Iris pigment epithelial cell (primary cell): Measurements from ENCODE around the gene FLT1.

Source experiments
- DNase-seq: peaks from one replicate; pipeline ENCODE4 v3.0.0-alpha.2; 2011; ENCODE audit warnings: low read depth

Gene FLT1

DNA sequence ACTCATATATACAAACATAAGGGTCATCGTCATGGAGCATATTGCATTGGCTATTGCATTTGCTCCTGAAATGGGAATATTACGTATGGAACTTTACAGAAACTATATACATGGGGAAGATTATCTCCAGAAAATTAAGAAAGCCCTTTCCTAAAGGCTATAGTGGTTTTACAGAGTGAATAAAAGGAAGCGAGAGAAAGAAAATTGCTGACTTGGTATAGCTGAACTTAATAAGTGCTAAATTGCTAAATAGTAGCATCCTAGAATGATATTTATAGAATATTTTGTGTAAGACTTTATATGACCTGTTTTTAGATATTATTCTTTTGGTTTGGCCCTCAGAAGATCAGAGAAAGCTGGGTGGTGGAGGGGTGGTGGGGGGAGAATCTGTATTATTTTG lies 114.6 kb downstream of the FLT1 start:
- no peak for DNase-seq

DNA sequence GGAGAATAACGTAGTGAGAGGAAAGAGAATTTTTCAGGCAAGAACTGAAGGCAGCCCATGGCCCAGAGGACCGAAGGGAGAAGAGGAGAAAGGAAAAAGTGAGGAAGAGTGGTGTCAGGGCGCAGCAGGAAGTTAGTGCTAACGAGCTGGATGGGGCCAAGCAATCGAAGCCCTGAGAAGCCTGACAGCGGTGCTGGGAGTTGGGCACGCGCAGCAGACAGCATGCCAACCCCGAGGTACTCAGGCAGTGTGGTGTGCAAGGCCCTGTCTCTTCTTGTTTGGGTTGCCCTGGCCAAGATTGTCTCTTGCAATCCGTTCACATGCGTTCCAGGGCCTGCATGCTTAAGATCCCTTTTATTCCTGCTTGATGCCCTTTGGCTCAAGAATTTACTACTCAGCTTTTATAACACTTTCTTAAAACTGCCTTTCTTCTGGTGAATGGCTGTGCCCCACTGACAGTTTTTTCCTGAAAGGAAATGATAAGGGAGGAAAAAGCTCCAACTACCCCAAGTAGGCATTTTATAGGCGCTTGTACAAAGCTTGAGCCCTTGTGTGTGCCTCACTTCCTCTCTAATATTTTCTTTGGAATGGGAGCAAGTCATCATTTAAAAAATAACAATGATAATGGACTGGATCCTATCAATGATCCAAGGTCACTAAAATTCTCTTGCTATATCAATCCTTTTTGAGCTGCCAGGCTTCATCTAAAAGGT lies 115.4 kb downstream of the FLT1 start:
- DNase-seq, result no peak

DNA sequence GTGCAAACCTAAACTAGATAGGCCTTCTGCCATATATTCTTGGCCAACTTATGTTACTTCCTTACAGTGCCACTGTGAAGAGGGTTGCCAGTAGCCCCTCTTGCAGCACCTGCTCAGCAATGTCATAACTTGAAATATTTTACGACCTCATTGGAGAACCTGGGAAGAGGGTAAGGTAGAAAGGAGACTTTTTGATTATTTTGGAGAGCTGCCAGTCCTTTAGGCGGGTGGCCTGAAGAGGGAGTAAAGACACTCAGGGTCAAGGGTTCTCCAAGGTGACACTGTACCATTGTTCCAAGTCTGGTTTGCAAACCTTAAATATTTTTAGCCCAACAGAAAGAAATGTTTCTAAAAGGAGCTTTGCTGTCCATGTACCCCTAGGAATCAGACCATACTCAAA lies 118.3 kb downstream of the FLT1 start:
- no peak for DNase-seq

DNA sequence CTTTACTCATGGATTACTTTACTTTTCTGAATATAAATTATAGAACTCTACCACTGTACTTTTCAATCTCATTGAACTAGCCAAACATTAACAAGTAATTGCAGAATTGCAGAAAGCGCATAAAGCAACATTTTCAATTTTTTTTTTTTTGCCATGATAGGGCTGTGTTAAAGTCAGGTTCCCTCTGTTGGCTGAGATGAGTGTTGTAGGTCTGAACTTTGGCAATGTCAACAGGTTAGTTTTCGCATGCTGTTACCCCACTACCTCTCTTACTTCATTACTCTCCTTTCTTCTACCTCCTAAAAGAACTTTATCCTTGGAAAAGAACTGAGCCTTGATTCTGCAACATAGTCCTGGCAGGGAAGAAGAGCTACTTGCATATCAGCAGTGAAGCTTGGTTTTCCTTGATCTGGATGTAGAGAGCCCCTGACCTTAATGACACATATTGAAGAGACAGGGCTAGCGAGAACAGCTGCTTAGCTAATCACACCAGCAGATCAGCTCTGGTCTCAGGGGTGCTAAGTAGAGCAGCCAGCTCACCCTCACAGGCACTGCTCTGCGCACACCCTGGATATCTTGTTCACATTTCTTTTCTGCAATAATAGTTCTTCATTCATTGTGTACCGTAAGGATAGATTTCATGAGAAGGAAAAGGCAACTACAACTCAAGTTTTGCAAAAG lies 119.5 kb downstream of the FLT1 start:
- DNase-seq, result no peak

DNA sequence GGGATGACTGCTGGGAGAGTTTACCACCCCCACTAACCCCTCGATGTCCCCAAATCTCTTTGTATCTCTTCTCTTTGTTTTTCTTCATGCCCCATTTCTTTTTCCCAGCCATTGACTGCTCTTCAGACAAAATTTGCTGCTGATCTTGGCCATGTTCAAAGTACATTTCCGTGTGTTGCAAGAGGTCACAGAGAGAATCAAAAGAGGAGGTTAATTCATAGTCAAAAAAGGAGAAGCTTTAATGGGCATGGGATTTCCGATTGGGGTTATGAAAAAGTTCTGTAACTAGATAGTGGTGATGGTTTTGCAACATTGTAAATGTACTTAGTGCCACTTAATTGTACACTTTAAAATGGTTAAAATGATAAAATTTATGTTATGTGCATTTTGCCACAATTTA lies 121.1 kb downstream of the FLT1 start:
- no peak for DNase-seq

DNA sequence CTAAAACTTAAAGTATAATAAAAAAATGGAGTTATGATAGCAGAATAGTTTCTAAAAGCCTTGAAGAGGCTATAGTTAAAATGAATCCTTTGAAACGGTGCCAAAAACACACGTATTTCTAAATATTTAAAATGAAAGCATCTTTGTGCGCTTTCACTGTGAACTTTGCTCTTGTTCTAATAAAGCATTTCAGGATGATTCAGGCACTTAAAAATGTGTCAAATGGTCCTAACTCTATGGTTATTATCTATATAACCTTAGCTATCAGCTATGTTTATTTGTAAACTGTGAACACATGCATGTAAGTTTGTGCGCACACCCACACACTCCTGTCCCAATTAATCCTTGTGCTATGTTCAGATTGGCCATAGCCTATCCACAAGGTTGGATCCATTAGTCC lies 124.5 kb downstream of the FLT1 start:
- peak; percentile 54 for DNase-seq

DNA sequence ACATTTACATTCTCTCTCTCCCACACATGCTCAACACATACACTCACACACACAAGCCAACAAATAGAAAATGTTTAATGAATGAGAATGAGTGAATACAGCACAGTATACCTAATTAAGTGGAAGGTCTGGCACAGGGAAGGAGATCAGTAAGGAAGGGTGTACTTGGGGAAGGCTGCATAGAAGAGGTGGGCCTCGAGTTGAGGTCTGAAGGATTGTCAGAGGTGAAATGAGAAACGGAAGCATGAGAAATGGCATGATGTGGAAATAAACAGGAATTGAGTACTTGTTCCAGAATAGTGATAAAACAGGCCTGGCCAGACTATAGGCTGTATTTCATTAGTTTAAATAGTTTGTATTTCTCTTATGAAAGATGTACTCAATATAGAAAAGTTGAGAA lies 136.2 kb downstream of the FLT1 start:
- no peak for DNase-seq

DNA sequence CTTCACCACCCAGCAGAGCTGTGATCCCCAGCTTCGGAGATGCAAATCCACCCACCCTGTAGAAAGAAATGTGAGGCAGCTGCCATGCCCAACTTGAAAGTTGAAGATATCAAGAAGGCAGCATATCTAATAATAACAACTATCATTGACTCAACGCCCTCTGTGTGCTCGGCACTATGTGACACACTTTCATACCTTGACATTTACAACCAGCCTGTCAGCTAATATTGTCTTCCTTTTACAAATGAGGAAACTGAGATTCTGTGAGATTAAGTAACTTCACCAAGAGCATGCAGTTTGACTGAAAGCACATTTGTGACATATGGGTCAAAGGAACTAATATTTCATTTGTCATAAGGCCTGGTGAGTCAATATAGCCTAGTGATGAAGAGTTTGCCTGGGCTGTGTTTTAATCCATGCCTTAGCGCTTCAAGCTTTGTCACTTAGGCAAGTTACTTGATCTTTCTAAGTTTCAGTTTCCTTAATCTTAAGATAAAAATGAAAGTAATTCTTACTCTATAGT lies 137.0 kb downstream of the FLT1 start:
- DNase-seq, result peak; percentile 60

DNA sequence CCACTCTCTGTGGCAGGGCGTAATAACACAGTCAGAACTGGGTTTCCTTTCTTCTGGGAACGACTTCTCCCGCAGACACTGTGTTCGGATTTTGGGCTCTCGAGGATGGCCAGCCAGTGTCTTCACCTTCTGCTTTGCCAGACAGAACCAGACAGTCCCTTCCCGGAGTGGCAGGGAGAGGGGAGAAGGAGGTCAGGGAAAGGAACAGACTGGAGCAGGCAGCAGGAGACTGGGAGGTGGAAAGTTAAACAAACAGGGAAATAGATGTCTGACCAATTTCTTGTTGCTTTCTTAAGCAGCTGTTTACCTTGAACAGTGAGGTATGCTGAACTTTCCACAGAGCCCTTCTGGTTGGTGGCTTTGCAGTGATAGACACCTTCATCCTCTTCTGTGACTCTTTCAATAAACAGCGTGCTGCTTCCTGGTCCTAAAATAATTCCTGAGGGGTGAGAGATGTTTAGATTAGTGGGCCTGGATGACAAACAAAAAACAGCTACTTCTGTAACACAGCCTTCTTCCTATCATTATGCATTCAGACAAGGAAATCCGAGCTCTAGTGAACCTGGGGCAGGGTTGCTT lies 137.6 kb downstream of the FLT1 start:
- DNase-seq, result peak; percentile 64

DNA sequence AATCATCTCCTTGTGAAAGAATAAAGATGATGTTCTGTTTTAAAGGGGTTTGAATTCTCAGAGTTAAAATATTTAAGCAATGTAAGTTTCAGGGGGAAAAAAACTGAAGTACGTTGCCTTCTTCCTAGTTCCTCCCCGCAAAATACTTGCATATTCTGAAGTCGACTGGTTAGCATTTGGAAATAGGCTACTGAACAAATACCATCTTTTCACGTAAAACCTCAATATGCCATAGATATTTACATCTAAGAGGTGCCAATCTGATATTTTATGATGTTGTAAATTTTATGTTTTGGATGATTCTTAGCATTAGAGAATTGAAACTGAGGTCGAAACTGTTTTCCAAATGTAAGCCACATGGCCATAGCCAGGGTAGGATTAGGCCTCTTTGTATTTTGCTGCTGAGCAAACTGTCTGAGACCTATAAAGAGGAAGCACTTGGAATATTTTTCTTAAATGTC lies 138.3 kb downstream of the FLT1 start:
- DNase-seq, result peak; percentile 67

DNA sequence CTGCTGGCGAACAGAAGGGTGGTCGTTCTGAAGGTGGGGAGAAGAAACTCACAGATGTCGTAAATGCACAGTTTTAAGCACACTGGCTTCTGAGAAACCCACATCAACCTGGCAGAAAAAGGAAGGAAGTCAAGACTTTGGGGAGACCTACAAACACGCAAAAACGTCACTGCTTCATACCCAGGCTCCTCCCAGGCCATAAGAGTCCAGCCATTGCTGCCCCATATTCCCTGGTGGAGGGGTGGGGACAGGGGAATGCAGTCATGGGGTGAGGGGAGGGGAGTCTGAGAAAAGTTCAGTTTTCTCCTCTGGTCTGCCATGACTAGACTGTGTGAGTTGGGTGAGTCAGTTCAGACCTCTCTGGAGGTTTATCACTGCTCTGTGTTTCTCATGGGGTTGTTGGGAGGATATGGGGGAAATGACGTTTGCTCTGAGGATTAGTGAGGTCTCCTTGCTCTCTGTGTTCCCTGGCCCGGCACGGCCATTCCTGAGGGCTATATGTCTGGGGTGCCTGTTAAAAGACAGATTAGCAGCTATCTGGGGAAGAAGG lies 139.0 kb downstream of the FLT1 start:
- DNase-seq, result peak; percentile 98

DNA sequence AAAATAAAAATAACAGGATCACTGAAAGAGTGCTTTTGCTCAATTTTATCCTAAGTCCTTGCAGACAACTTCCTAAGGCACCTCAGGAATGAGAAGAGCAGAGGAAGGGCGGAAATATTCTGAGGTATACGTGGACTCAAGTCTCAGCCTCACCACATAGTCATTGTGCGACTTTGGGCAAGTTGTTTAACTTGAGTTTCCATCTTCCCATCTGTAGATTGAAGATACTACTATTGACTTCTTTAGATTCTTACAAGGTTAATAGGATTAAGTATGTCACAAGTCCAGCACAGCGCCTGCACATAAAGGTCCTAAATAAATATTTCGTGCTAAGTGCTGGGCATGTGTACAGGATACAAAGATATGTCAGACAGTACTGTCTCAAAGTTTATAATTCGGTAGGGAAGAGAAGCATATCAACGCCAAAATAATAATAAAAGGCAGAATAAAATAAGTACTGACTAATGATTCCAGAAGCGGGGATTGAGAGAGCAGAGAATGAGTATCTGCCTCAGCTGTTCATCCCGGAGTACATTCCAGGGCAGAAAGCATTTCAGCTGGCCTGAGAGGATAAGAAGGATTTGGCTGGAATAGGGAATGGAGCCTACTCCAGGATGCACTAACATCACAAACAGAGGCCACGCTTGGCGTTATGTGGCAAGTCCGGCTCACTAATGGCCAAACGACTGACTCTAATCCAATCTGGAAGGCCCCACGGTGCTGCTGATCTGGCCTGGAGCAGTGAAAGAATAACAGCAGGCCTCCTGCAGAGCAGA lies 139.7 kb downstream of the FLT1 start:
- DNase-seq, result no peak

DNA sequence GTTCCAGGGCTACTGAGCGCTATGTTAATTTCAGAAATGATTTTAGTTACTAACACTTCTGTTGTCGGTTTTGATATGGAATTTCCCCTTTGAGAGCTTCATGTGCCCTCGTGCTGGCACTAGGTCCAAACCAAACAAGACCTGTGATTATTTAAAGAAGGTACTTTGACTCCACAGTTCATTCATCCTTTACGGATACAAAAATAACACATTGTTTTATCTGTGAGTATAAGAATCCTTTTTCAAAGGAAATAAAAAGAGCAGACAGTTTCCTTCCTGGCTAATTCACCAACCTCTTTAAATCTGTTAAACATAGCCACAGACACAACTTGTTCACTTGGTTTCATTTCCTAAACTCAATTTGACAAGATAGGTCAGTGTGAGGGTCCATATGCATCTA lies 141.2 kb downstream of the FLT1 start:
- no peak for DNase-seq

DNA sequence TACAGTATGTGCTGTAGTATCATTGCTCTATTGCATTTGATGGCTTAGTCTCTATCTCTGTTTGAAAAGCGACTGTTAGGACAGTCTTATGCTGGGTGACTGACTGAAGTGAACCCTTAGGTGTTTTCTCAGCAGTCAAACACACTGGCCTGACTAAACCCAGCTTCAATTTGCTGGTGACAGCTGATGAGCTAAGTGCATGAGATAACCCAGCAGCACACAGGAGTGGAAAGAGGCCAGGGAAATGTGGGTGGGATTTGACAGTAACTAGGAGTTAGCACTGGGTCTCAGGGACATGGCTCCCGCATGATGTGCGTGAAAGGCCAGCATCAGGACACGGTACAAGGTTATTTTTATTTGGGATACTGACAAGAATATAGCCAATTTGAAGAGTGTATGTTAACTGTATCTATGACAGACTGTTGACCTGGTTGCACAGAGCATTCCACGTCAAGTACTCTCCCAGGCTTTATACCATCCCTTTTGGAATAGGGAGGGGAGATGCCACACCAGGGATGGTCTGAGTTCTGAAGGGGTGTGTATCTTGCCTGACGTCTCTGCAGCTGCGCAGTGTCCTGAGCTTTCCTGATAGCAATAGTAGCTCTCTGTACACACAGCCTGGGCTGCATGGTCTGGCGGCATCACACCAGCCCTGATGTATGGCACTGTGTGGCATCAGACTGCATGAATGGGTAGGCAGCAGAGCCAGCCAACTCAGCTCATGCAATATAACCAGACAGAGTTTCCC lies 144.8 kb downstream of the FLT1 start:
- no peak for DNase-seq

DNA sequence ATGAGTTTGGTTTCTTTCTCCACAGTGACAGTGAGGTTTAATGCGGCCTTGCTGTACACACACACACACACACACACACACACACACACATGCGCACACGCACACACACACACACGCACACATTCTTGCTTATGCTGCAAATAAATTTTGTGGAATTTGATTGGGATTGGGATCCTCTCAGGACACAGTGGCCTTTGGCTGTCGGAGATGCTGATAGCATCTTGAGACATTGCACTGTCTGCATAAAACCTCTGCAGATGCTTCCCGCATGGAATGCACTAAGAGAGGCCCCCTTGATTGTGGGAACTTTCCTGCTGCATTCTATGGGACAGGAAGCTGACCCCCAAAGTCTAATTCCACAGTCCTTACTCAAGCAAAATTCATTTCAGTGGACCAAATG lies 145.6 kb downstream of the FLT1 start:
- no peak for DNase-seq

DNA sequence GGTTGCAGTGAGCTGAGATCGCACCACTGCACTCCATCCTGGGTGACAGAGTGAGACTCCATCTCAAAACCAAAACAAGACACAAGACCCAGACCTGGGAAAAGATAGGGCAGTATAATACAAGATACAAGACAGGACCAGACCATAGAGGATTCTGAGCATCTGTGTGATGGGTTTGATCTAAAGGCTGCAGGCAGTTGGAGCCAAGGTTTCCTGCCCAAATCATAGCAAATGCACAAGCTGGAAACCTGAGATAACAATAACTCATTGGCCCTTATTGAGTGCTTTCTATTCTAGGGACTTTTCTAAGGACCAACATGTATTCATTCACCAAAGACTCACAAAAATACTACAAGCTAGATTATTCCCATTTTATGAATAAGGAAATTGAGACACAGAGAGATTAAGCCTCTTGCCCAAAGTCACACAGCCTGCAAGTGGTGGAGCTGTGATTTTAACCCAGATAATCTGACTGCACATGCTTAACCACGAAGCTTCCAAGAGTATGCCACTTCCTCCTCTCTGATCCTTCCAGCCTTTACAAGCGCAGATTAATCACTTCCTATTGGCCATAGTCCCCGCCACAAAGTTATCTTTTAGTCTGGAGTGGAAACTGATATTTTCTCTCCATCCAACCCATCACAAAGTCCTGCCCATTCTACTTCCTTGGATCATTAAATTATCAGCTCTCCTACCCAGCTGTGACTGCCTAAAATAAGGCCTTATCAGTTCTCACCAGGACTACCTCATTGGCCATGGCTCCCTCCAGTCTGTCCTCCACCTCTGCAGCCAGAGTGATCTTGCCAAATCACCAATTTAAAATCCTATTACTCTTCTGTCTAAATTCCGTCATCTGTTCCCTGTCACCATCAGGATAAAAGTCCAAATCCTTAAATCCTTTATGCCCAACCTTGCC lies 147.2 kb downstream of the FLT1 start:
- peak; percentile 56 for DNase-seq

DNA sequence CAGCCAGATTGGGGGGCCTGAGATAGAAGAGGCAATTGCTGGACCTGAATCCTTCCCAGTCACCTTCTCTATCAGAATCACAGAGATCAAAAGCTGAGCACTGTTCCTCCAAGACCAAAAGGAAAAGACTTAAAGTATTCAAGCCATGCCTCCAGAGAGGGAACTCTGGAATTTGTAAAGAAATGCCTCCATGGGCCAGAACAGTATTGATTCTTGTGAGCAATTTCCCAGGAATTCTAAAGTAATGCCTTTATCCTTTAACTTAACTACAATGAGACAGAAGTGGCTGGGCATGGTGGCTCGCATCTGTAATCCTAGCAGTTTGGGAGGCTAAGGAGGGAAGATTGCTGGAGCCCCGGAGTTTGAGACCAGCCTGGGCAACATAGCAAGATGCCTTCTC lies 148.8 kb downstream of the FLT1 start:
- no peak for DNase-seq

DNA sequence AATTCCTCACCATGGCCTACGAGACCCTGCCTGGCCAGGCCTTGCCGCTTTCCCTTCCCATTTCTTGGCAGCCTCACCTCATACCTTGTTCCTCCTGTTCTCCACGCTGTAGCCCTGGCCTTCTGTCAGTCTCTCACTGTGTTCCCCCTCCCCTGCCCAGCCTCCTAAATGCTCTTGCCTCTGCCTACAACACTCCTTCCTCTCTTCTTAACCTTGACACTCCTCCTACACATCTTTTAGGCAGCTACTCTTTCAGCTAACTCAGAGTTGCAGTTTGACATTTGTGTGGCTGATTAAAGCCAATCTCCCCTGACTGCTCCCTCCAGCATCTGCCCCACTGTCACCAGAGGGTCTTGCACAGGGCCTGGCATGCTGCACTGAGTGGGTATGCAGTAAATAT lies 150.8 kb downstream of the FLT1 start:
- no peak for DNase-seq

DNA sequence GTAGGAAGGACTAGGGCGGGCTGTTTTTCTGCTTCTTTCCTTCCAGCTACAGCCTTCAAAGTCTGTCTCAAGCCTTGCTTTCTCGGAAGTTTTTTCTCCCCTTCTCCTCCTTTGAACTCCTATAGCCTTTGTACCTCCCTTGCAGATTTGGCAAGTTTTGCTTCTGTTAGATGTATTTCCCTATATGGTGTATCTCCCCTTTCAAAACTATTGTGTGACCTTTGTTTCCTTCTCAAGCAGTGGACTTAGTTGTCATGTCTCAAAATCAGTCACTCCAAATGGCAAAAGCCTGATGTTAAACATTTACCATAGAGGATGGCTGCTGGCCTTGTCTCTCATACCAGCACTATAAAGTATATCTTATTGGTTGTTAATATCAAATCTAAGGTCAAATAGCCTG lies 152.7 kb downstream of the FLT1 start:
- DNase-seq, result no peak

DNA sequence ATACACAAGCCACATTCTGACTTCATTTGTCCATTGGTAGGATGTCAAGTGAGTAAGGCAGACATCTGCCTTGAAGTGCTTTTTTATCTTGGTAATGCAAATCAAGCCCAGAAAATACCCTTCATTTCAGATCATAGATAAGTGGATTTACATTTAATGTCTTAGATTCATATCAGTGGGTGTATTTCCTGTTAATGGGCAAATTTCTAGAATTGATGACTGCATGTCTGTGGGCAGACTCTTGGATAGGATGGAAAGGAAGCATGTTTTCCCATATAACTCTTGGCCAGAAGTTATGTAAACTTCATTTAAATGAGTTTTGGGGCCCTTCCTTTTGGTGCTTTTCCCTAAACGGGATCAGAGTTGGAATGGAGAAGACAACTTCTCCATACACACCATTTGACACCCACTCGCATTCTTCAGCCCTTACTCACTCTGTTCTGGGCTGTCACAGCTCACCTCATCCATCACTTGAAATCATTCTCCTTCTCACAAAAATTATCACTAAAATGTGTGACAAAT lies 154.6 kb downstream of the FLT1 start:
- DNase-seq, result no peak
